Suprapubic skin (tissue), 4 donors: ENCODE data around the gene FAM89A.
"Not testable (repeated sequence)": the region's sequence is repeated elsewhere in the genome, so short reads cannot be mapped to it uniquely, and the experiment has no call there.

ENCODE experiments used
- CTCF ChIP-seq, 2 donors: fragments of 200-600 bp in 1 of 2; fragments of 450-650 bp in 1 of 2; sonication (generic) in 1 of 2; IDR thresholded peaks; one replicate each; pipeline ENCODE4 v1.5.1; 2016 to 2019; ENCODE audit warnings: antibody characterized with exemption in 2 of 2, mild to moderate bottlenecking in 1 of 2, moderate library complexity in 1 of 2
- POLR2A ChIP-seq, 2 donors: fragments of 450-650 bp; IDR thresholded peaks; one replicate each; pipeline ENCODE4 v1.6.1; 2017; ENCODE audit warnings: antibody characterized with exemption in 2 of 2, mild to moderate bottlenecking in 2 of 2, moderate library complexity in 2 of 2
- POLR2AphosphoS5 ChIP-seq, 3 donors: sonication (generic); formaldehyde crosslinking; IDR thresholded peaks; one replicate each; pipeline ENCODE4 v1.6.1; 2017; ENCODE audit warnings: antibody characterized with exemption in 3 of 3

GRCh38 chr1:231007535-231007934 is 32.5 kb downstream of the FAM89A start:
- TF ChIP-seq CTCF, POLR2A, POLR2AphosphoS5 (IDR thresholded peaks at IDR 0.05): not testable (repeated sequence)
